Erythroblast (primary cell): Measurements from ENCODE around the gene EXOSC7.

Experiments used
- GATA1 ChIP-seq: IDR thresholded peaks from 2 replicates; pipeline ENCODE4 v1.6.1; 2011; ENCODE audit warnings: low read depth, mild to moderate bottlenecking, control low read depth, low read length, moderate library complexity
- POLR2A ChIP-seq: IDR thresholded peaks from 2 replicates; pipeline ENCODE4 v1.6.1; 2011; ENCODE audit warnings: mild to moderate bottlenecking, low read length

- TF ChIP-seq POLR2A (no peak), GATA1 (no peak)
Measured at GRCh38 chr3:44984335-44984734, 8.3 kb downstream of the EXOSC7 start.
